GM12878 (cell line): ENCODE data around the gene CRIM1. TPM values are rescaled to one million over a fixed set of nuclear protein-coding genes. Genes with fewer than 3 reads are reported as not detected.

Experiments
- ATAC-seq: fragments of 200-7000 bp; cut with Tn5 transposase; 3 replicates; pipeline ENCODE4 v1.9.1; 2020; ENCODE audit warnings: mild to moderate bottlenecking, moderate library complexity
- BruUV-seq: library from RNA; stranded (reverse); fragments of 400-500 nt; replicated peaks from 2 replicates; lab custom pipeline; 2021; lab: Mats Ljungman, UMichigan
- CTCF ChIA-PET: fragments of 300-600 bp; sonication (Branson Sonifier 250); formaldehyde crosslinking; extraction: SDS; loops from one replicate; lab custom pipeline; 2021; ENCODE audit warnings: inconsistent platforms; lab: Yijun Ruan, JAX
- POLR2A ChIA-PET: fragments of 350-600 bp; formaldehyde crosslinking; extraction: SDS; loops from one replicate; lab custom pipeline; 2021; ENCODE audit warnings: inconsistent platforms; lab: Charles Lee
- RAD21 ChIA-PET: fragments of 300-600 bp; sonication (Branson Sonifier 250); formaldehyde crosslinking; loops from one replicate; lab custom pipeline; 2023; ENCODE audit warnings: antibody characterized with exemption; ENCODE audit not compliant: unreplicated experiment; lab: Charles Lee
- SMC1A ChIA-PET: fragments of 300-600 bp; sonication (Branson Sonifier 250); formaldehyde crosslinking; loops from one replicate; lab custom pipeline; 2023; ENCODE audit not compliant: unreplicated experiment, uncharacterized antibody; lab: Charles Lee
- DNase-seq: peaks from one replicate; pipeline ENCODE4 v3.0.0-alpha.2; 2011; ENCODE audit warnings: low read depth, low spot score
- FAIRE-seq: peaks from 3 replicates; lab custom pipeline; 2011; peaks lifted over from hg19 to GRCh38; lab: Jason Lieb, UNC
- H2AFZ ChIP-seq: 2 replicates; pipeline ENCODE4 v1.6.0; 2011; ENCODE audit warnings: low read depth, low read length, control low read depth; ENCODE audit not compliant: control insufficient read depth
- H3K27ac ChIP-seq: 2 replicates; pipeline ENCODE4 v1.5.1; 2011; ENCODE audit warnings: control low read depth; ENCODE audit not compliant: control insufficient read depth, insufficient read depth
- H3K27me3 ChIP-seq, 2 experiments: replicated peaks in 1 of 2; 2 replicates each; pipeline versions ENCODE4 v1.6.0 to v1.6.1; 2011; ENCODE audit warnings: low read length in 1 of 2; ENCODE audit not compliant: control insufficient read depth in 2 of 2, insufficient read depth in 2 of 2
- H3K36me3 ChIP-seq, 2 experiments: 2 replicates each; pipeline ENCODE4 v1.5.1; 2011; ENCODE audit warnings: low read length in 1 of 2; ENCODE audit not compliant: control insufficient read depth in 2 of 2, insufficient read depth in 2 of 2
- H3K4me1 ChIP-seq: 2 replicates; pipeline ENCODE4 v1.6.1; 2011; ENCODE audit warnings: mild to moderate bottlenecking, low read length, moderate library complexity, mixed read lengths; ENCODE audit not compliant: control insufficient read depth, insufficient read depth
- H3K4me2 ChIP-seq: 2 replicates; pipeline ENCODE4 v1.6.0; 2011; ENCODE audit warnings: control low read depth; ENCODE audit not compliant: control insufficient read depth, insufficient read depth
- H3K4me3 ChIP-seq: fragments of 200-600 bp; sonication (generic); 2 replicates; pipeline ENCODE4 v1.5.1; 2016
- H3K79me2 ChIP-seq: 2 replicates; pipeline ENCODE4 v1.6.0; 2011; ENCODE audit warnings: low read length; ENCODE audit not compliant: control insufficient read depth, insufficient read depth
- H3K9ac ChIP-seq: 2 replicates; pipeline ENCODE4 v1.8.0; 2011; ENCODE audit warnings: low read length, control low read depth, mixed read lengths; ENCODE audit not compliant: control insufficient read depth, insufficient read depth
- H3K9me3 ChIP-seq: replicated peaks from 3 replicates; pipeline ENCODE4 v1.5.1; 2011; ENCODE audit warnings: mild to moderate bottlenecking, low read length; ENCODE audit not compliant: control insufficient read depth, insufficient read depth
- H4K20me1 ChIP-seq: 2 replicates; pipeline ENCODE4 v1.6.0; 2011; ENCODE audit not compliant: control insufficient read depth, insufficient read depth
- BCL3 ChIP-seq: IDR thresholded peaks from 2 replicates; pipeline ENCODE4 v1.6.1; 2011; ENCODE audit warnings: borderline replicate concordance, low read depth, mild to moderate bottlenecking, moderate library complexity, low read length; ENCODE audit not compliant: insufficient read depth, poor library complexity, severe bottlenecking
- BMI1 ChIP-seq: fragments of 450-650 bp; IDR thresholded peaks from 2 replicates; pipeline ENCODE4 v1.6.1; 2016; ENCODE audit warnings: mild to moderate bottlenecking, moderate library complexity, borderline replicate concordance
- EED ChIP-seq: sonication (generic); IDR thresholded peaks from 2 replicates; pipeline ENCODE4 v1.6.1; 2016; ENCODE audit warnings: antibody characterized with exemption, low read depth
- ELK1 ChIP-seq: IDR thresholded peaks from 2 replicates; pipeline ENCODE4 v1.6.1; 2012; ENCODE audit warnings: low read depth, low read length, improper control_type of control experiment
- IRF4 ChIP-seq: IDR thresholded peaks from 2 replicates; pipeline ENCODE4 v1.6.1; 2011; ENCODE audit warnings: low read depth, low read length
- JUND ChIP-seq: IDR thresholded peaks from 2 replicates; pipeline ENCODE4 v1.6.1; 2012; ENCODE audit warnings: low read depth, mild to moderate bottlenecking, low read length, improper control_type of control experiment, moderate library complexity
- KLF5 ChIP-seq: fragments of 450-650 bp; IDR thresholded peaks from 2 replicates; pipeline ENCODE4 v1.6.1; 2014; ENCODE audit warnings: mild to moderate bottlenecking; ENCODE audit not compliant: partially characterized antibody
- NKRF ChIP-seq: fragments of 450-650 bp; conservative IDR thresholded peaks from 2 replicates; pipeline ENCODE4 v1.6.1; 2017; ENCODE audit warnings: mild to moderate bottlenecking, moderate library complexity
- NRF1 ChIP-seq: conservative IDR thresholded peaks from 2 replicates; pipeline ENCODE4 v1.6.1; 2011; ENCODE audit warnings: mild to moderate bottlenecking, low read depth, low read length, improper control_type of control experiment
- RAD21 ChIP-seq: IDR thresholded peaks from 2 replicates; pipeline ENCODE4 v1.6.1; 2011; ENCODE audit warnings: mild to moderate bottlenecking, low read depth, low read length, moderate library complexity; ENCODE audit not compliant: insufficient read depth
- RBBP5 ChIP-seq: fragments of 200-600 bp; sonication (generic); conservative IDR thresholded peaks from 2 replicates; pipeline ENCODE4 v1.6.1; 2016
- RELA ChIP-seq: fragments of 450-650 bp; IDR thresholded peaks from 2 replicates; pipeline ENCODE4 v1.8.0; 2014; ENCODE audit warnings: borderline replicate concordance; ENCODE audit not compliant: partially characterized antibody
- REST ChIP-seq: IDR thresholded peaks from 2 replicates; pipeline ENCODE4 v1.6.1; 2012; ENCODE audit warnings: mild to moderate bottlenecking, low read depth, low read length
- STAT3 ChIP-seq: IDR thresholded peaks from 2 replicates; pipeline ENCODE4 v1.6.1; 2011; ENCODE audit warnings: low read depth, low read length, improper control_type of control experiment
- SUZ12 ChIP-seq: fragments of 200-600 bp; sonication (generic); IDR thresholded peaks from one replicate; pipeline ENCODE4 v1.6.1; 2018; ENCODE audit warnings: antibody characterized with exemption, mild to moderate bottlenecking; ENCODE audit not compliant: unreplicated experiment
- TARDBP ChIP-seq: IDR thresholded peaks from 2 replicates; pipeline ENCODE4 v1.6.1; 2016; ENCODE audit warnings: borderline replicate concordance
- YBX1 ChIP-seq: fragments of 450-650 bp; IDR thresholded peaks from 2 replicates; pipeline ENCODE4 v1.6.1; 2016; ENCODE audit warnings: antibody characterized with exemption
- ZNF207 ChIP-seq: fragments of 450-650 bp; IDR thresholded peaks from 2 replicates; pipeline ENCODE4 v1.6.1; 2014; ENCODE audit warnings: antibody characterized with exemption, mild to moderate bottlenecking, borderline replicate concordance
- WGBS: methylation state at CpG from one replicate; pipeline ENCODE4 v1.1.6; 2016; ENCODE audit warnings: low lambda C conversion rate; ENCODE audit not compliant: insufficient replicate concordance, insufficient coverage; ENCODE audit errors: missing lambda C conversion rate; 5-methylcytosine and 5-hydroxymethylcytosine counted together
- in situ Hi-C: fragments of 300-500 bp; cut with MboI; formaldehyde crosslinking; loops from 9 replicates; pipeline ENCODE4 v1.14.3; 2018; ENCODE audit warnings: mixed read lengths
- intact Hi-C: fragments of 100-400 bp; cut with micrococcal nuclease; formaldehyde crosslinking; loops from one replicate; pipeline ENCODE4 v1.14.2; 2022; ENCODE audit not compliant: unreplicated experiment
- polyA plus RNA-seq, 11 experiments: library from polyadenylated mRNA; depleted of rRNA in 4 of 11; unstranded in 6 of 11; stranded (reverse) in 5 of 11; fragments of >200 nt; fragmentation: Nextera tagmentation in 4 of 11; fragmentation: Illumina TruSeq in 1 of 11; extraction: Ambion mirVana in 4 of 11; extraction: Trizol in 1 of 11; gene quantifications; 1 replicate in 1 of 11; 2 replicates in 10 of 11; pipeline versions ENCODE4 v1.2.1 to v1.2.3, GENCODE V29; 2011 to 2016; ENCODE audit warnings: inconsistent platforms in 2 of 11, missing spikeins in 2 of 11, low read depth in 1 of 11
- total RNA-seq, 4 experiments: library from RNA; depleted of rRNA in 3 of 4; stranded (reverse); fragments of >200 nt in 3 of 4; fragmentation: Illumina TruSeq in 1 of 4; extraction: Trizol in 1 of 4; gene quantifications; 2 replicates each; pipeline versions ENCODE4 v1.2.1 to v1.2.3, GENCODE V29; 2013 to 2021

The CRIM1 gene
- total and polyA plus RNA-seq, 10 of the 15 experiments (the other 5 are each of a cell fraction or from before 2014, with no cell fraction given): 0.42 to 7.4 (median 3.1) TPM

GRCh38 chr2:36489281-36489680, 133.7 kb downstream of the CRIM1 start:
- no peaks in the 10 kb centered on the region for H3K9me3 ChIP-seq
- no peak overlapping the region for H3K9ac ChIP-seq
- no peaks in the 10 kb centered on the region for H3K79me2 ChIP-seq
- BruUV-seq: no TSS peak
- ChIA-PET SMC1A (no interaction called here), CTCF (no interaction called here), POLR2A (no interaction called here), RAD21 (no interaction called here)
- TF ChIP-seq JUND (no peak), RAD21 (no peak), RELA (no peak), EED (no peak), NRF1 (no peak), ZNF207 (no peak), RBBP5 (no peak), BMI1 (no peak), YBX1 (no peak), STAT3 (no peak), SUZ12 (no peak), NKRF (no peak), ELK1 (no peak), KLF5 (no peak), REST (no peak), BCL3 (no peak), IRF4 (no peak), TARDBP (no peak)
- H3K4me2 ChIP-seq: no peak overlapping the region
- in situ Hi-C loops (no loop called here), intact Hi-C loops (no loop called here)
- no peak overlapping the region for H3K4me3 ChIP-seq
- ATAC-seq: no peak
- no peaks in the 10 kb centered on the region for H3K4me1 ChIP-seq
- H3K27me3 ChIP-seq: no peaks in the 10 kb centered on the region
- H3K36me3 ChIP-seq: no peaks in the 10 kb centered on the region
- WGBS: 36% methylated on average over 5 of the region's 5 CpGs
- no peak for FAIRE-seq
- no peak for DNase-seq
- H3K27ac ChIP-seq: no peak overlapping the region
- H4K20me1 ChIP-seq: no peaks in the 10 kb centered on the region
- no peak overlapping the region for H2AFZ ChIP-seq
